ENCODE measurements around the gene PER2.

DNA sequence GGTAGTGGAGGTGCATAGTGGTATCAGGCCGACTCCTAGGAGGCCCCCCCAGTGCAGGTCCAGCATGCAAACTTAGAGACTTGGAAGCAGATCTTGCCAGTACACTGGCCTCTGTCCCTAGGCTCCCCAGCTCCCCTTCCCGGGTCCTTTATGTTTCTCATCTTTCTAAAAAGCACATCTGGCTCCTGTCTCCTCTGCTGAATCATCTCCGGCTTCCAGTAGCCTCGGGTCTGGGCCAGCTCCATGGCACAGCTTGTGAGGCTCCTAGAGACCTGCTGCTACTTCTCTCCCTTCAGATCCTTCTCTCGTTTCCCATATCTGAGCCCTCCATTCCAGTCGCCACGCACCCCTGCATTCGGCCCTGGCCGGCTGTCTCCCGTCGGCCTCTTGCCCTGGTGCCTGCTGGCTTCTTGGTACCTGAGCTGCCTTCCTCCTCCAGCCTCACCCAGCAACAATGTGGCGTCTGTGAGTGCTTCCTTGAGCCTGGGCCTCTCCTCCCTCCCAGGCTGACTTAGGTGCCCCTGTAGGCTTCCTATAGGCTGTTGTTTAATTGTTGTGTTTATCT lies 38.5 kb upstream of the PER2 start:
- no peak for TF ChIP-seq POLR2A (IDR thresholded peaks at IDR 0.05)
- TF ChIP-seq, protein P1, sequence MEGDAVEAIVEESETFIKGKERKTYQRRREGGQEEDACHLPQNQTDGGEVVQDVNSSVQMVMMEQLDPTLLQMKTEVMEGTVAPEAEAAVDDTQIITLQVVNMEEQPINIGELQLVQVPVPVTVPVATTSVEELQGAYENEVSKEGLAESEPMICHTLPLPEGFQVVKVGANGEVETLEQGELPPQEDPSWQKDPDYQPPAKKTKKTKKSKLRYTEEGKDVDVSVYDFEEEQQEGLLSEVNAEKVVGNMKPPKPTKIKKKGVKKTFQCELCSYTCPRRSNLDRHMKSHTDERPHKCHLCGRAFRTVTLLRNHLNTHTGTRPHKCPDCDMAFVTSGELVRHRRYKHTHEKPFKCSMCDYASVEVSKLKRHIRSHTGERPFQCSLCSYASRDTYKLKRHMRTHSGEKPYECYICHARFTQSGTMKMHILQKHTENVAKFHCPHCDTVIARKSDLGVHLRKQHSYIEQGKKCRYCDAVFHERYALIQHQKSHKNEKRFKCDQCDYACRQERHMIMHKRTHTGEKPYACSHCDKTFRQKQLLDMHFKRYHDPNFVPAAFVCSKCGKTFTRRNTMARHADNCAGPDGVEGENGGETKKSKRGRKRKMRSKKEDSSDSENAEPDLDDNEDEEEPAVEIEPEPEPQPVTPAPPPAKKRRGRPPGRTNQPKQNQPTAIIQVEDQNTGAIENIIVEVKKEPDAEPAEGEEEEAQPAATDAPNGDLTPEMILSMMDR (IDR thresholded peaks at IDR 0.05) = no peak
- no peak for TF ChIP-seq EP300 (IDR thresholded peaks at IDR 0.05)
